GM21529 (cell line): ENCODE results near the gene NDUFS8.

ENCODE experiments used
- ATAC-seq: cut with Tn5 transposase; IDR thresholded peaks from one replicate; pipeline ENCODE4 v1.9.1; 2021; ENCODE audit not compliant: unreplicated experiment

Gene NDUFS8

GRCh38 chr11:68002938-68003845 is 27.3 kb upstream of the NDUFS8 start:
- ATAC-seq, result peak; percentile 47

GRCh38 chr11:68003846-68004550 is 26.5 kb upstream of the NDUFS8 start, which contains the start of gene UNC93B1:
Gene UNC93B1 (minus strand): TSS chr11:68004097. CDS start chr11:68004043, 54 bp downstream.
- peak; percentile 66 for ATAC-seq

GRCh38 chr11:68004551-68005335 is 25.7 kb upstream of the NDUFS8 start:
- no peak for ATAC-seq

GRCh38 chr11:68006606-68007166 is 23.8 kb upstream of the NDUFS8 start:
- ATAC-seq, result no peak

GRCh38 chr11:68007498-68008380 is 22.7 kb upstream of the NDUFS8 start:
- no peak for ATAC-seq

GRCh38 chr11:68008381-68009337 is 21.8 kb upstream of the NDUFS8 start:
- no peak for ATAC-seq

GRCh38 chr11:68009391-68010089 is 20.9 kb upstream of the NDUFS8 start:
- ATAC-seq, result no peak

GRCh38 chr11:68010090-68011041 is 20.1 kb upstream of the NDUFS8 start, which contains the start of gene ALDH3B1:
Gene ALDH3B1 (plus strand): TSS chr11:68010327. CDS start chr11:68015298, 4,971 bp downstream.
- ATAC-seq, result no peak

- ATAC-seq, result no peak
These were observed 19.2 kb upstream of the NDUFS8 start for GRCh38 chr11:68011051-68011943.

- no peak for ATAC-seq
These were observed 18.2 kb upstream of the NDUFS8 start for GRCh38 chr11:68012044-68012842.

- no peak for ATAC-seq
These were observed 17.5 kb upstream of the NDUFS8 start for GRCh38 chr11:68012843-68013610.

GRCh38 chr11:68013611-68014156 is 16.8 kb upstream of the NDUFS8 start:
- ATAC-seq, result no peak

GRCh38 chr11:68014157-68014946 is 16.1 kb upstream of the NDUFS8 start:
- ATAC-seq, result no peak
